GM12878 (cell line): ENCODE measurements around the gene PRDX1. TPM values are rescaled to one million over a fixed set of nuclear protein-coding genes. Genes with fewer than 3 reads are reported as not detected.

ENCODE experiments used
- ATAC-seq: fragments of 200-7000 bp; cut with Tn5 transposase; 3 replicates; pipeline ENCODE4 v1.9.1; 2020; ENCODE audit warnings: mild to moderate bottlenecking, moderate library complexity
- BruUV-seq: library from RNA; stranded (reverse); fragments of 400-500 nt; replicated peaks from 2 replicates; lab custom pipeline; 2021; lab: Mats Ljungman, UMichigan
- CTCF ChIA-PET: fragments of 300-600 bp; sonication (Branson Sonifier 250); formaldehyde crosslinking; extraction: SDS; loops from one replicate; lab custom pipeline; 2021; ENCODE audit warnings: inconsistent platforms; lab: Yijun Ruan, JAX
- POLR2A ChIA-PET: fragments of 350-600 bp; formaldehyde crosslinking; extraction: SDS; loops from one replicate; lab custom pipeline; 2021; ENCODE audit warnings: inconsistent platforms; lab: Charles Lee
- RAD21 ChIA-PET: fragments of 300-600 bp; sonication (Branson Sonifier 250); formaldehyde crosslinking; loops from one replicate; lab custom pipeline; 2023; ENCODE audit warnings: antibody characterized with exemption; ENCODE audit not compliant: unreplicated experiment; lab: Charles Lee
- SMC1A ChIA-PET: fragments of 300-600 bp; sonication (Branson Sonifier 250); formaldehyde crosslinking; loops from one replicate; lab custom pipeline; 2023; ENCODE audit not compliant: unreplicated experiment, uncharacterized antibody; lab: Charles Lee
- DNase-seq: peaks from one replicate; pipeline ENCODE4 v3.0.0-alpha.2; 2011; ENCODE audit warnings: low read depth, low spot score
- FAIRE-seq: peaks from 3 replicates; lab custom pipeline; 2011; peaks lifted over from hg19 to GRCh38; lab: Jason Lieb, UNC
- H2AFZ ChIP-seq: 2 replicates; pipeline ENCODE4 v1.6.0; 2011; ENCODE audit warnings: low read depth, low read length, control low read depth; ENCODE audit not compliant: control insufficient read depth
- H3K27ac ChIP-seq: 2 replicates; pipeline ENCODE4 v1.5.1; 2011; ENCODE audit warnings: control low read depth; ENCODE audit not compliant: control insufficient read depth, insufficient read depth
- H3K27me3 ChIP-seq, 2 experiments: replicated peaks in 1 of 2; 2 replicates each; pipeline versions ENCODE4 v1.6.0 to v1.6.1; 2011; ENCODE audit warnings: low read length in 1 of 2; ENCODE audit not compliant: control insufficient read depth in 2 of 2, insufficient read depth in 2 of 2
- H3K36me3 ChIP-seq, 2 experiments: 2 replicates each; pipeline ENCODE4 v1.5.1; 2011; ENCODE audit warnings: low read length in 1 of 2; ENCODE audit not compliant: control insufficient read depth in 2 of 2, insufficient read depth in 2 of 2
- H3K4me1 ChIP-seq: 2 replicates; pipeline ENCODE4 v1.6.1; 2011; ENCODE audit warnings: mild to moderate bottlenecking, low read length, moderate library complexity, mixed read lengths; ENCODE audit not compliant: control insufficient read depth, insufficient read depth
- H3K4me2 ChIP-seq: 2 replicates; pipeline ENCODE4 v1.6.0; 2011; ENCODE audit warnings: control low read depth; ENCODE audit not compliant: control insufficient read depth, insufficient read depth
- H3K4me3 ChIP-seq: fragments of 200-600 bp; sonication (generic); 2 replicates; pipeline ENCODE4 v1.5.1; 2016
- H3K79me2 ChIP-seq: 2 replicates; pipeline ENCODE4 v1.6.0; 2011; ENCODE audit warnings: low read length; ENCODE audit not compliant: control insufficient read depth, insufficient read depth
- H3K9ac ChIP-seq: 2 replicates; pipeline ENCODE4 v1.8.0; 2011; ENCODE audit warnings: low read length, control low read depth, mixed read lengths; ENCODE audit not compliant: control insufficient read depth, insufficient read depth
- H3K9me3 ChIP-seq: replicated peaks from 3 replicates; pipeline ENCODE4 v1.5.1; 2011; ENCODE audit warnings: mild to moderate bottlenecking, low read length; ENCODE audit not compliant: control insufficient read depth, insufficient read depth
- H4K20me1 ChIP-seq: 2 replicates; pipeline ENCODE4 v1.6.0; 2011; ENCODE audit not compliant: control insufficient read depth, insufficient read depth
- E4F1 ChIP-seq: fragments of 450-650 bp; IDR thresholded peaks from 2 replicates; pipeline ENCODE4 v1.6.1; 2018; ENCODE audit warnings: borderline replicate concordance, mild to moderate bottlenecking; ENCODE audit not compliant: partially characterized antibody
- EGR1 ChIP-seq, 2 experiments: IDR thresholded peaks; 1 replicate in 1 of 2; 2 replicates in 1 of 2; pipeline ENCODE4 v1.6.1; 2011 to 2012; ENCODE audit warnings: low read depth in 2 of 2, low read length in 2 of 2, borderline replicate concordance in 1 of 2, mild to moderate bottlenecking in 1 of 2, moderate library complexity in 1 of 2
- ESRRA ChIP-seq: IDR thresholded peaks from 2 replicates; pipeline ENCODE4 v1.6.1; 2012; ENCODE audit warnings: mild to moderate bottlenecking, low read length, improper control_type of control experiment
- ETV6 ChIP-seq, 2 experiments: fragments of 450-650 bp in 1 of 2; IDR thresholded peaks in 1 of 2; conservative IDR thresholded peaks in 1 of 2; 2 replicates each; pipeline ENCODE4 v1.6.1; 2014; ENCODE audit warnings: antibody characterized with exemption in 1 of 2, borderline replicate concordance in 1 of 2, low read depth in 1 of 2, mild to moderate bottlenecking in 1 of 2, moderate library complexity in 1 of 2
- KDM1A ChIP-seq: fragments of 200-600 bp; sonication (generic); IDR thresholded peaks from 2 replicates; pipeline ENCODE4 v1.6.1; 2016; ENCODE audit warnings: borderline replicate concordance
- PBX3 ChIP-seq: IDR thresholded peaks from 2 replicates; pipeline ENCODE4 v1.6.1; 2011; ENCODE audit warnings: mild to moderate bottlenecking, low read depth, low read length, moderate library complexity; ENCODE audit not compliant: insufficient replicate concordance
- SKIL ChIP-seq: fragments of 450-650 bp; IDR thresholded peaks from 2 replicates; pipeline ENCODE4 v1.6.1; 2017; ENCODE audit warnings: mild to moderate bottlenecking, low read depth, inconsistent platforms; ENCODE audit not compliant: poor library complexity, severe bottlenecking
- SMC3 ChIP-seq: IDR thresholded peaks from 2 replicates; pipeline ENCODE4 v1.6.1; 2011; ENCODE audit warnings: low read length, improper control_type of control experiment, borderline replicate concordance
- SP1 ChIP-seq: IDR thresholded peaks from one replicate; pipeline ENCODE4 v1.6.1; 2011; ENCODE audit warnings: low read depth, low read length
- STAT3 ChIP-seq: IDR thresholded peaks from 2 replicates; pipeline ENCODE4 v1.6.1; 2011; ENCODE audit warnings: low read depth, low read length, improper control_type of control experiment
- ZNF217 ChIP-seq: fragments of 450-650 bp; IDR thresholded peaks from 2 replicates; pipeline ENCODE4 v1.6.1; 2017; ENCODE audit warnings: antibody characterized with exemption, mild to moderate bottlenecking
- ZNF384 ChIP-seq: IDR thresholded peaks from 2 replicates; pipeline ENCODE4 v1.6.1; 2012; ENCODE audit warnings: low read depth, mild to moderate bottlenecking, low read length, improper control_type of control experiment, borderline replicate concordance
- WGBS: methylation state at CpG from one replicate; pipeline ENCODE4 v1.1.6; 2016; ENCODE audit warnings: low lambda C conversion rate; ENCODE audit not compliant: insufficient replicate concordance, insufficient coverage; ENCODE audit errors: missing lambda C conversion rate; 5-methylcytosine and 5-hydroxymethylcytosine counted together
- in situ Hi-C: fragments of 300-500 bp; cut with MboI; formaldehyde crosslinking; loops from 9 replicates; pipeline ENCODE4 v1.14.3; 2018; ENCODE audit warnings: mixed read lengths
- intact Hi-C: fragments of 100-400 bp; cut with micrococcal nuclease; formaldehyde crosslinking; loops from one replicate; pipeline ENCODE4 v1.14.2; 2022; ENCODE audit not compliant: unreplicated experiment
- polyA plus RNA-seq, 11 experiments: library from polyadenylated mRNA; depleted of rRNA in 4 of 11; unstranded in 6 of 11; stranded (reverse) in 5 of 11; fragments of >200 nt; fragmentation: Nextera tagmentation in 4 of 11; fragmentation: Illumina TruSeq in 1 of 11; extraction: Ambion mirVana in 4 of 11; extraction: Trizol in 1 of 11; gene quantifications; 1 replicate in 1 of 11; 2 replicates in 10 of 11; pipeline versions ENCODE4 v1.2.1 to v1.2.3, GENCODE V29; 2011 to 2016; ENCODE audit warnings: inconsistent platforms in 2 of 11, missing spikeins in 2 of 11, low read depth in 1 of 11
- total RNA-seq, 4 experiments: library from RNA; depleted of rRNA in 3 of 4; stranded (reverse); fragments of >200 nt in 3 of 4; fragmentation: Illumina TruSeq in 1 of 4; extraction: Trizol in 1 of 4; gene quantifications; 2 replicates each; pipeline versions ENCODE4 v1.2.1 to v1.2.3, GENCODE V29; 2013 to 2021

PRDX1 gene
- total and polyA plus RNA-seq, 10 of the 15 experiments (the other 5 are each of a cell fraction or from before 2014, with no cell fraction given), result 659 to 1,775 (median 811) TPM

GRCh38 chr1:45498279-45498678 is 23.4 kb downstream of the PRDX1 start (continued):
- TF ChIP-seq ZNF384 (no peak), SMC3 (no peak), STAT3 (no peak)

- CTCF ChIA-PET, result interaction anchor here (0.5 to 11.9 kb wide), 58 partner anchors 8 to 708 kb away, joined by 3 to 508 read pairs (median 5); partner anchors contain the start of genes EIF2B3, HECTD3, HPDL and MUTYH
- Histone ChIP-seq H3K9ac (no peak overlapping the region), H3K27me3 (no peaks in the 10 kb centered on the region), H3K9me3 (no peaks in the 10 kb centered on the region), H3K36me3 (no peaks in the 10 kb centered on the region), H3K79me2 (peaks cover 4% of the 10 kb centered on the region), H3K27ac (no peak overlapping the region), H3K4me1 (peaks cover 4% of the 10 kb centered on the region; the same call in 1 of the 2 replicates), H2AFZ (no peak overlapping the region), H4K20me1 (no peaks in the 10 kb centered on the region), H3K4me3 (no peak overlapping the region), H3K4me2 (no peak overlapping the region)
- SMC1A ChIA-PET, result interaction anchor here (0.6 to 9.3 kb wide), 43 partner anchors 8 to 764 kb away, joined by 3 to 369 read pairs (median 5); partner anchors contain the start of genes CCDC163, HECTD3, HPDL and MMACHC
- in situ Hi-C loops (loop anchor here (5.0 to 10.0 kb wide), 3 partner anchors 131 to 758 kb away; partner anchors contain the start of genes HECTD3, KIF2C, RNU5D-1 and UROD), intact Hi-C loops (loop anchor here (1.0 to 5.0 kb wide), 4 partner anchors 133 to 766 kb away; no protein-coding TSS in a partner anchor)
- FAIRE-seq, result peak; percentile 65
- DNase-seq, result no peak
- no TSS peak for BruUV-seq
- POLR2A ChIA-PET, result interaction anchor here (0.6 to 4.4 kb wide), 11 partner anchors 25 to 481 kb away, joined by 3 to 31 read pairs (median 5); partner anchors contain the start of genes HECTD3, MUTYH, PRDX1 and TOE1
- RAD21 ChIA-PET, result interaction anchor here (0.7 to 9.3 kb wide), 28 partner anchors 7 to 480 kb away, joined by 3 to 319 read pairs (median 7); partner anchors contain the start of genes CCDC163, HECTD3, MMACHC and MUTYH
- no peak for ATAC-seq
- 29% methylated on average over 2 of the region's 2 CpGs for WGBS
- no peak for TF ChIP-seq KDM1A
- no peak for TF ChIP-seq E4F1
- no peak for TF ChIP-seq PBX3
- no peak for TF ChIP-seq ETV6 (conservative IDR thresholded peaks at IDR 0.05 in 1 of 2, IDR thresholded peaks at IDR 0.05 in 1 of 2; ENCODE audit: borderline replicate concordance in 1 of 2, low read depth in 1 of 2)
- no peak for TF ChIP-seq SP1
- peak; percentile 26 for TF ChIP-seq SKIL
- TF ChIP-seq ESRRA, result no peak
- no peak for TF ChIP-seq ZNF217
- no peak for TF ChIP-seq EGR1 (IDR thresholded peaks at IDR 0.05; ENCODE audit: borderline replicate concordance in 1 of 2, low read depth in 2 of 2, low read length in 2 of 2)
- peak; percentile 96 for TF ChIP-seq SMC3
These were observed 28.5 kb downstream of the PRDX1 start for GRCh38 chr1:45493116-45493697.
